ENCODE data around the gene KIF21A.

DNA sequence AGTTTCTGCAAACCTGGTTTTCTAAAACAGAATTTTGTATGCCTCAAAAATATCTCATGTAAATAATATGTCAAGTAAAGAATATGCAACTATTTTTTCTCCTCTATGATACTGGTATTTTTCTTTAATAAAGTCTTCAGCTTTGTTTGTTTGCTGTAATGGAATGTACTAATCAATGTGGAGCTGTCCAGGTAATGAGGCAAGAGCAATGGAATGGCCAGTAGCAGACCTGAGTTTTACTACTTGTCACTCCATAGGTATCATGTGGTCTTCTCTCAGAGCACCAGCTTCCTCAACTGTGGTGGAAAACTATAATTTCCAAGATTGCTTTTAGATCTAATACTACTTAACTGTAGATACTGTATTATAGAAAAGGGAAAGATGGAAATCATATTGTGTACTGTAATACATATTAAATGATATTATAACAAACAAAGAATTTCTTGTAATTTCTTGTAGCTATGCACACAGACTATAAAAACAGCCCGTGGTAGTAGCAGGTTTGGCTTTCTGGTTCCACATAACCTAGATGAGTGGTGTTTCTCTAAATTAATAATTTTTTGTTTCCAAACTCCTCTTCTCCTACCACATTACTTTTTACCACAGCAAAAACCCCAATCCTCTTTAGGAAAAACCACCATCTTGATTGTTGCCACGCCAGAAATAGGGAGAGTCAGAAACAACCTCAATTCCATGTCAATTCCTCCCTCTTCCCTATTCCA, 70.6 kb downstream of the KIF21A start:
- TF ChIP-seq, protein P1, sequence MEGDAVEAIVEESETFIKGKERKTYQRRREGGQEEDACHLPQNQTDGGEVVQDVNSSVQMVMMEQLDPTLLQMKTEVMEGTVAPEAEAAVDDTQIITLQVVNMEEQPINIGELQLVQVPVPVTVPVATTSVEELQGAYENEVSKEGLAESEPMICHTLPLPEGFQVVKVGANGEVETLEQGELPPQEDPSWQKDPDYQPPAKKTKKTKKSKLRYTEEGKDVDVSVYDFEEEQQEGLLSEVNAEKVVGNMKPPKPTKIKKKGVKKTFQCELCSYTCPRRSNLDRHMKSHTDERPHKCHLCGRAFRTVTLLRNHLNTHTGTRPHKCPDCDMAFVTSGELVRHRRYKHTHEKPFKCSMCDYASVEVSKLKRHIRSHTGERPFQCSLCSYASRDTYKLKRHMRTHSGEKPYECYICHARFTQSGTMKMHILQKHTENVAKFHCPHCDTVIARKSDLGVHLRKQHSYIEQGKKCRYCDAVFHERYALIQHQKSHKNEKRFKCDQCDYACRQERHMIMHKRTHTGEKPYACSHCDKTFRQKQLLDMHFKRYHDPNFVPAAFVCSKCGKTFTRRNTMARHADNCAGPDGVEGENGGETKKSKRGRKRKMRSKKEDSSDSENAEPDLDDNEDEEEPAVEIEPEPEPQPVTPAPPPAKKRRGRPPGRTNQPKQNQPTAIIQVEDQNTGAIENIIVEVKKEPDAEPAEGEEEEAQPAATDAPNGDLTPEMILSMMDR (IDR thresholded peaks at IDR 0.05; ENCODE audit: insufficient read depth, low read length, poor library complexity, severe bottlenecking), result no peak
- no peak for TF ChIP-seq EZH2phosphoT487 (conservative IDR thresholded peaks at IDR 0.05; ENCODE audit: low read length)

All from SU-DHL-6 (cell line).